ENCODE measurements around the gene RAB27A.
"Not testable (repeated sequence)": the region's sequence is repeated elsewhere in the genome, so short reads cannot be mapped to it uniquely, and the experiment has no call there.

RAB27A gene

GRCh38 chr15:55289011-55289745, 435 bp downstream of the RAB27A start:
- ChIA-PET CTCF (no interaction called here), POLR2A (interaction anchor here (0.7 kb wide), 1 partner anchor 92 kb away, joined by 3 read pairs; the partner anchor contains the start of gene RSL24D1)
- peak; percentile 28 for DNase-seq (ENCODE audit: extremely low spot score)
- no peak for TF ChIP-seq BHLHE40 (IDR thresholded peaks at IDR 0.05; ENCODE audit: borderline replicate concordance)
- TF ChIP-seq TARDBP (IDR thresholded peaks at IDR 0.05): no peak
- no peak for TF ChIP-seq FOXM1 (IDR thresholded peaks at IDR 0.05; ENCODE audit: borderline replicate concordance)
- no peak for TF ChIP-seq LEF1 (IDR thresholded peaks at IDR 0.05; ENCODE audit: borderline replicate concordance)
- no peak for TF ChIP-seq NFRKB (IDR thresholded peaks at IDR 0.05)

GRCh38 chr15:55288006-55288717, 1.5 kb downstream of the RAB27A start:
- POLR2A ChIA-PET: interaction anchor here (1.0 kb wide), 1 partner anchor 31 kb away, joined by 3 read pairs; the partner anchor contains the start of genes PIGB and PIGBOS1
- TF ChIP-seq ELF4 (IDR thresholded peaks at IDR 0.05): no peak
- no peak for DNase-seq (ENCODE audit: extremely low spot score)
- CTCF ChIA-PET: no interaction called here

GRCh38 chr15:55286442-55287189, 3.0 kb downstream of the RAB27A start:
- CTCF ChIA-PET; POLR2A ChIA-PET; DNase-seq (ENCODE audit: extremely low spot score): not testable (repeated sequence)

GRCh38 chr15:55284426-55284825, 5.2 kb downstream of the RAB27A start:
- DNase-seq (ENCODE audit: extremely low spot score): no peak
- TF ChIP-seq ARNT (IDR thresholded peaks at IDR 0.05) (no peak), FOXA1 (IDR thresholded peaks at IDR 0.05) (no peak), TARDBP (IDR thresholded peaks at IDR 0.05) (no peak), SP1 (IDR thresholded peaks at IDR 0.05) (no peak), ZNF384 (IDR thresholded peaks at IDR 0.05) (no peak), HDGF (IDR thresholded peaks at IDR 0.05; ENCODE audit: borderline replicate concordance) (no peak), SUZ12 (IDR thresholded peaks at IDR 0.05) (no peak), FOXM1 (IDR thresholded peaks at IDR 0.05; ENCODE audit: borderline replicate concordance) (no peak), L3MBTL2 (conservative IDR thresholded peaks at IDR 0.05) (no peak), NFRKB (IDR thresholded peaks at IDR 0.05) (no peak), FOXK2 (IDR thresholded peaks at IDR 0.05) (no peak), BHLHE40 (IDR thresholded peaks at IDR 0.05; ENCODE audit: borderline replicate concordance) (no peak), LEF1 (IDR thresholded peaks at IDR 0.05; ENCODE audit: borderline replicate concordance) (no peak), PKNOX1 (IDR thresholded peaks at IDR 0.05) (no peak), ELF4 (IDR thresholded peaks at IDR 0.05) (no peak), CTBP1 (IDR thresholded peaks at IDR 0.05; ENCODE audit: borderline replicate concordance) (no peak)
- POLR2A ChIA-PET: no interaction called here
- CTCF ChIA-PET: interaction anchor here (0.6 kb wide), 1 partner anchor 122 kb away, joined by 4 read pairs; no protein-coding TSS in a partner anchor

GRCh38 chr15:55283379-55284147, 6.0 kb downstream of the RAB27A start:
- TF ChIP-seq ZNF384 (IDR thresholded peaks at IDR 0.05): no peak
- no peak for TF ChIP-seq FOXM1 (IDR thresholded peaks at IDR 0.05; ENCODE audit: borderline replicate concordance)
- TF ChIP-seq ELF4 (IDR thresholded peaks at IDR 0.05): no peak
- TF ChIP-seq BHLHE40 (IDR thresholded peaks at IDR 0.05; ENCODE audit: borderline replicate concordance): no peak
- no peak for TF ChIP-seq L3MBTL2 (conservative IDR thresholded peaks at IDR 0.05)
- TF ChIP-seq PKNOX1 (IDR thresholded peaks at IDR 0.05): no peak
- TF ChIP-seq TARDBP (IDR thresholded peaks at IDR 0.05): no peak
- TF ChIP-seq FOXK2 (IDR thresholded peaks at IDR 0.05): no peak
- TF ChIP-seq CTBP1 (IDR thresholded peaks at IDR 0.05; ENCODE audit: borderline replicate concordance): no peak
- TF ChIP-seq NFRKB (IDR thresholded peaks at IDR 0.05): no peak
- TF ChIP-seq SUZ12 (IDR thresholded peaks at IDR 0.05): no peak
- TF ChIP-seq FOXA1 (IDR thresholded peaks at IDR 0.05): no peak
- ChIA-PET POLR2A (no interaction called here), CTCF (no interaction called here)
- no peak for DNase-seq (ENCODE audit: extremely low spot score)

GRCh38 chr15:55282284-55282833, 7.3 kb downstream of the RAB27A start:
- ChIA-PET POLR2A (no interaction called here), CTCF (interaction anchor here (0.7 kb wide), 1 partner anchor 222 kb away, joined by 3 read pairs; no protein-coding TSS in a partner anchor)
- TF ChIP-seq PKNOX1 (IDR thresholded peaks at IDR 0.05): no peak
- no peak for TF ChIP-seq FOXM1 (IDR thresholded peaks at IDR 0.05; ENCODE audit: borderline replicate concordance)
- TF ChIP-seq HDGF (IDR thresholded peaks at IDR 0.05; ENCODE audit: borderline replicate concordance): no peak
- TF ChIP-seq SP1 (IDR thresholded peaks at IDR 0.05): no peak
- no peak for TF ChIP-seq ELF4 (IDR thresholded peaks at IDR 0.05)
- no peak for TF ChIP-seq FOXA1 (IDR thresholded peaks at IDR 0.05)
- DNase-seq (ENCODE audit: extremely low spot score): no peak
